PC-9 (cell line): ENCODE measurements around the gene SPPL2C. TPM values are rescaled to one million over a fixed set of nuclear protein-coding genes. Genes with fewer than 3 reads are reported as not detected.

ENCODE experiments used
- BruUV-seq: library from RNA; stranded (reverse); fragments of 400-500 nt; replicated peaks from 2 replicates; lab custom pipeline; 2021; lab: Mats Ljungman, UMichigan
- CTCF ChIA-PET: fragments of 300-600 bp; sonication (Branson Sonifier 250); formaldehyde crosslinking; loops from one replicate; lab custom pipeline; 2022; ENCODE audit warnings: antibody characterized with exemption; lab: Charles Lee
- POLR2A ChIA-PET: fragments of 300-600 bp; sonication (Branson Sonifier 250); formaldehyde crosslinking; loops from one replicate; lab custom pipeline; 2022; ENCODE audit warnings: antibody characterized with exemption; ENCODE audit not compliant: unreplicated experiment; lab: Charles Lee
- DNase-seq, 2 experiments: peaks; one replicate each; pipeline versions ENCODE4 v3.0.0 to v3.0.0-alpha.2; 2015 to 2022; ENCODE audit warnings: mixed read lengths in 1 of 2
- H2AFZ ChIP-seq: fragments of 200-600 bp; sonication (generic); 2 replicates; pipeline ENCODE4 v1.8.1; 2017; ENCODE audit warnings: antibody characterized with exemption
- H3F3A ChIP-seq: fragments of 200-600 bp; sonication (generic); 2 replicates; pipeline ENCODE4 v1.8.1; 2017; ENCODE audit warnings: antibody characterized with exemption, mild to moderate bottlenecking, low read depth; ENCODE audit not compliant: insufficient read depth
- H3K27ac ChIP-seq: fragments of 200-600 bp; sonication (generic); 2 replicates; pipeline ENCODE4 v1.6.1; 2016; ENCODE audit warnings: mixed run types
- H3K27me3 ChIP-seq: fragments of 200-600 bp; sonication (generic); 2 replicates; pipeline ENCODE4 v1.6.1; 2016; ENCODE audit warnings: low read depth, mixed run types; ENCODE audit not compliant: insufficient read depth
- H3K36me3 ChIP-seq: fragments of 200-600 bp; sonication (generic); 2 replicates; pipeline ENCODE4 v1.6.1; 2016; ENCODE audit warnings: low read depth, mixed run types
- H3K4me1 ChIP-seq: fragments of 200-600 bp; sonication (generic); replicated peaks from 2 replicates; pipeline ENCODE4 v1.6.1; 2016; ENCODE audit warnings: mixed run types; ENCODE audit not compliant: insufficient read depth
- H3K4me2 ChIP-seq: fragments of 200-600 bp; sonication (generic); 2 replicates; pipeline ENCODE4 v1.6.1; 2017; ENCODE audit warnings: mixed run types
- H3K4me3 ChIP-seq: fragments of 200-600 bp; sonication (generic); 2 replicates; pipeline ENCODE4 v1.6.1; 2016; ENCODE audit warnings: mixed run types
- H3K79me2 ChIP-seq: fragments of 200-600 bp; sonication (generic); 2 replicates; pipeline ENCODE4 v1.6.1; 2017; ENCODE audit warnings: low read depth, mixed run types
- H3K9me2 ChIP-seq: fragments of 200-600 bp; sonication (generic); 2 replicates; pipeline ENCODE4 v1.8.1; 2017; ENCODE audit warnings: mild to moderate bottlenecking; ENCODE audit not compliant: insufficient read depth
- H3K9me3 ChIP-seq: fragments of 200-600 bp; sonication (generic); 2 replicates; pipeline ENCODE4 v1.8.1; 2016; ENCODE audit warnings: low read depth; ENCODE audit not compliant: insufficient read depth
- H4K20me1 ChIP-seq: fragments of 200-600 bp; sonication (generic); 2 replicates; pipeline ENCODE4 v1.8.1; 2017; ENCODE audit not compliant: insufficient read depth
- EZH2 ChIP-seq: fragments of 200-600 bp; sonication (generic); IDR thresholded peaks from 2 replicates; pipeline ENCODE4 v1.8.0; 2017; ENCODE audit warnings: antibody characterized with exemption, low read depth
- intact Hi-C: fragments of 100-400 bp; cut with micrococcal nuclease; formaldehyde crosslinking; loops from one replicate; pipeline ENCODE4 v1.10.0; 2022; ENCODE audit not compliant: unreplicated experiment
- total RNA-seq: library from RNA; stranded (reverse); gene quantifications from 2 replicates; pipeline ENCODE4 v1.2.3, GENCODE V29; 2021
- TF ChIP-seq, protein P1 (sequence below): fragments of 200-600 bp; sonication (generic); conservative IDR thresholded peaks from 2 replicates; pipeline ENCODE4 v1.6.1; 2017; ENCODE audit warnings: mixed run types, antibody characterized with exemption, mild to moderate bottlenecking, moderate library complexity

The SPPL2C gene
- total RNA-seq, 1 experiment from 2014 or later = not detected

DNA sequence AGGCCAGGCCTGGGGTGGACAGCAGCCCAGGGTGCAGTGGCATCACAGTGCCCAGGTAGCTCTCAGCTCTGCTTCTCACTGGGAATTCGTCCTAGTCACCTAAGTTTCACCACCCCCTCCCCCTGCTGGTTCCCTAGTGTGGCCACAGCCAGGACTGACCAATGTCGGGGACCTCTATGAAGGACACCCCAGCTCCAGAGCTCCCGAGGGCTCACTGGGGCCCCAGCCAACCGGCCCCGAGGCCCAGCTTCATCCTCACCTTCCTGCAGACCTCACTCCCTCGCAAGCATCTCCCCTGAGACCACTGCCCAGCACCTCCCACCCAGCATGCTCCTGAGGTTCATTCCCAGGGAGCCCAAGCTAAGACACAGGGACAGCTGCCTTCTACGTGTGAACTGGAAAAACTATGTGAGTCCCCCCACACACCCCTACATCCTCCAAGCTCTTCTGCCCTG, 4.9 kb downstream of the SPPL2C start:
- no peaks in the 10 kb centered on the region for H3K9me3 ChIP-seq
- H3K36me3 ChIP-seq = no peaks in the 10 kb centered on the region
- no peak overlapping the region for H3K4me3 ChIP-seq
- ChIA-PET POLR2A (no interaction called here), CTCF (no interaction called here)
- no peak overlapping the region for H3K4me2 ChIP-seq
- intact Hi-C loops = no loop called here
- H2AFZ ChIP-seq = no peak overlapping the region
- TF ChIP-seq, protein P1, sequence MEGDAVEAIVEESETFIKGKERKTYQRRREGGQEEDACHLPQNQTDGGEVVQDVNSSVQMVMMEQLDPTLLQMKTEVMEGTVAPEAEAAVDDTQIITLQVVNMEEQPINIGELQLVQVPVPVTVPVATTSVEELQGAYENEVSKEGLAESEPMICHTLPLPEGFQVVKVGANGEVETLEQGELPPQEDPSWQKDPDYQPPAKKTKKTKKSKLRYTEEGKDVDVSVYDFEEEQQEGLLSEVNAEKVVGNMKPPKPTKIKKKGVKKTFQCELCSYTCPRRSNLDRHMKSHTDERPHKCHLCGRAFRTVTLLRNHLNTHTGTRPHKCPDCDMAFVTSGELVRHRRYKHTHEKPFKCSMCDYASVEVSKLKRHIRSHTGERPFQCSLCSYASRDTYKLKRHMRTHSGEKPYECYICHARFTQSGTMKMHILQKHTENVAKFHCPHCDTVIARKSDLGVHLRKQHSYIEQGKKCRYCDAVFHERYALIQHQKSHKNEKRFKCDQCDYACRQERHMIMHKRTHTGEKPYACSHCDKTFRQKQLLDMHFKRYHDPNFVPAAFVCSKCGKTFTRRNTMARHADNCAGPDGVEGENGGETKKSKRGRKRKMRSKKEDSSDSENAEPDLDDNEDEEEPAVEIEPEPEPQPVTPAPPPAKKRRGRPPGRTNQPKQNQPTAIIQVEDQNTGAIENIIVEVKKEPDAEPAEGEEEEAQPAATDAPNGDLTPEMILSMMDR = no peak
- TF ChIP-seq EZH2 = no peak
- H3K4me1 ChIP-seq = no peaks in the 10 kb centered on the region
- H4K20me1 ChIP-seq = no peaks in the 10 kb centered on the region
- H3K9me2 ChIP-seq = no peaks in the 10 kb centered on the region
- BruUV-seq = no TSS peak
- H3K27ac ChIP-seq = no peak overlapping the region
- H3K79me2 ChIP-seq = no peaks in the 10 kb centered on the region
- no peak for DNase-seq
- H3F3A ChIP-seq = no peaks in the 10 kb centered on the region
- H3K27me3 ChIP-seq = peaks cover 90% of the 10 kb centered on the region

DNA sequence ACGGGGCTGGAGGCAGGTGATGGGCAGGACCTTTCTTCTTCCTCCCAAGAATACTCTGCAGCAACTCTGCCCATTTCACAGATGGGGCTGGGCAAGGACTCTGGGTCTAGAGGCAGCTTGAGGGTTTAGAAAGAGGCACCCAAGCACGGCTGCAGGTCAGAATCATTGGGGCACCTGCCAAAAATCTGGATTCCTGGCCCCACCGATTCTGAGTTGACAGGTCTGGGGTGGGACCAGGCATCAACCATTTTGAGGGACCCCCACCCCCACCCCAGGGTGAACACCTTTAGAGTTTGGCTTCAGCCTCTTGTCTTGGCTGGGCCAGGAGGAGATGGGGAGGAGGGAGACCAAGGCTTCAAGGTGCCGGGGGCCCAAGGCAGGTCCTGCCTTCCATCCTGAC, 5.3 kb downstream of the SPPL2C start:
- H3K4me3 ChIP-seq = no peak overlapping the region
- H3K4me2 ChIP-seq = no peak overlapping the region
- no peak overlapping the region for H2AFZ ChIP-seq
- ChIA-PET POLR2A (no interaction called here), CTCF (no interaction called here)
- no peaks in the 10 kb centered on the region for H3K9me2 ChIP-seq
- BruUV-seq = no TSS peak
- H3K27me3 ChIP-seq = peaks cover 86% of the 10 kb centered on the region
- no peaks in the 10 kb centered on the region for H3F3A ChIP-seq
- H3K27ac ChIP-seq = no peak overlapping the region
- H3K4me1 ChIP-seq = no peaks in the 10 kb centered on the region
- no peaks in the 10 kb centered on the region for H3K36me3 ChIP-seq
- no peaks in the 10 kb centered on the region for H4K20me1 ChIP-seq
- no peaks in the 10 kb centered on the region for H3K79me2 ChIP-seq
- DNase-seq = no peak
- TF ChIP-seq, protein P1 = no peak
- TF ChIP-seq EZH2 = no peak
- no peaks in the 10 kb centered on the region for H3K9me3 ChIP-seq
- intact Hi-C loops = no loop called here

DNA sequence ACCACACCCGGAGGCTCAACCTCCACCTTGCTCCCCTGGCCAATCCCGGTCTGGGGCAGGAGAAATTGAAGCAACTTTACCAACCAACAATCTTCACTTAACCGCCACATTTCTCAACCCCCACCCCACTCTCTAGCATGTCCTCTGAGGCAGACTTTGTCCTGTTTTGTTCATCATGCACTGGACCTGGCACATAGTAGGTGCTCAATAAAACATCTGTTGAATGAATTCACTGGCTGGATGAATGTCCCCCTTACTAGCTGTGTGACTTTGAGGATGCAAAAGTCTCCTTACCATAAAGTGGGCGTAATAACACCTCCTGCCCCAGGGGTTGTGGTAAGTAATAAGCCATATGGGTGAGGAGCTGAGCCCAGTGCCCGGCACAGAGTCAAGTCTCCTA, 5.8 kb downstream of the SPPL2C start:
- Histone ChIP-seq H3K27me3 (peaks cover 86% of the 10 kb centered on the region), H3K9me3 (no peaks in the 10 kb centered on the region), H3K79me2 (no peaks in the 10 kb centered on the region), H3K4me2 (no peak overlapping the region), H3K9me2 (no peaks in the 10 kb centered on the region), H3F3A (no peaks in the 10 kb centered on the region), H3K4me1 (no peaks in the 10 kb centered on the region), H3K36me3 (no peaks in the 10 kb centered on the region), H4K20me1 (no peaks in the 10 kb centered on the region), H3K27ac (no peak overlapping the region), H3K4me3 (no peak overlapping the region), H2AFZ (no peak overlapping the region)
- no peak for DNase-seq
- BruUV-seq = no TSS peak
- ChIA-PET CTCF (no interaction called here), POLR2A (no interaction called here)
- intact Hi-C loops = no loop called here
- TF ChIP-seq, protein P1 = no peak
- no peak for TF ChIP-seq EZH2
